GM18508 (cell line): ENCODE measurements around the gene KDM4C.

Experiments used
- ATAC-seq: cut with Tn5 transposase; IDR thresholded peaks from one replicate; pipeline ENCODE4 v1.9.1; 2021; ENCODE audit warnings: moderate number of reproducible peaks; ENCODE audit not compliant: insufficient read depth, unreplicated experiment

Gene KDM4C

DNA sequence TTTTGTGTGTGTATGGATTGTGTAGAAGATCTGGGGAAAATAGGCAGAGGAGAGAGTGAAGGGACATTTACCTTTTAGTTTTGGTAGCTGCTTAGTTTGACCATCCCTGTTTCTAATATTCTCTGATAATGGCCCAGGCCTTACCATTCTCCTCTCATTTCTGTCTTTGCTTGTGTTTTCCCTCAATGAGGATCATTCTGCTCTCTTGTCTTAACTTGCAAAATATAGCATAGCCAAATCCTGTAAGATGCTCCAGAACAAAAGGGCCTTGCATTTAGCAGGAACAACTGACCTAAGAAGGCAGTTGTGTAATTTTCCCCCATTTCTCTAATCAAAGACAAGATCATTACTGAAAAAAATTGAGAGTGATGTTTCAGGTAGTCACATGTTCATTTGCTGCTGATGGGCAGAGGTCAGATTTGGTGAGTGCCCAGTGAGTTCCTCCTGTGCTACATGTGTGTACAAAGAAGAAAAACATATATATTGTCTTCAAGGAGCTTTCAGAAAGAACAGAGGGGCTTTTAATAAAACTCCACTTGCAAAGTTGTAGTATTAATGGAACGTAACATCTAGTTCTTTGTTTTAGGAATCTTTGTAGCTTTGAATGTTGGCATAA, 139.5 kb downstream of the KDM4C start:
- no peak for ATAC-seq

DNA sequence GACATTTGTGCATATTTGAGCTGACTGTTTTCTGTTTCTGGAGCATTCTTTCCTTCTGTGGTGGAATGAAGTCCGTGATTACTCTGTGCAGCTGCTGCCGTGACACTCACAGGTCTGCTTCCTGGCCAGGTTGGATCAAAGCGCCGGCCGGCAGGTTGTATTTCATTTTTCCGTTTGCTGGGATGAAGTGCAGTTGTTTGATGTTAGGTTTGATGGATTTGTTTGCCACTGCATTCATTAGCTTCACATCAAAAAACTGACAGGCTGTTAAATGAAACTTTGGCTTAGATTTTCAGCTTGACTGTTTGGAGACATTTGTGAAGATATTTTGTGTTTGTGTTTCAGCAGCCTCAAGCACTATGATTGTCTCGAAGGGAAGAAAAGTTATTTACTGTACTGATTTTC, 140.1 kb downstream of the KDM4C start:
- no peak for ATAC-seq

DNA sequence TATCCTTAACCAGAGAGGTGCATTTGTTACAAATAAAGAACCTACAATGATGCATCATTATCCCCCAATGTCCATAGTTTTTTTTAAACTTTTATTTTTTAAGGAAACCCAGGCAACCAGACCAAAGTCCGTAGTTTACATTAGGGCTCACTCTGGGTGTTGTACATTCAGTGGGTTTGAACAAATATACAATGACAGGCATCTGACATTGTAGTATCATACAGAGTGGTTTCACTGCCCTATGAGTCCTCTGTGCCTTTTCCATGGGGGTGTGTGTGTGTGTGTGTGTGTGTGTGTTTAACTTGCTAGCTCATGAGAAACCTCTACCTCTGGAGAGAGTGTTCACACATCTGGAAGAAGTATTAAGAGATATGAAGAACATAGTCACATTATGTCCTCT, 141.5 kb downstream of the KDM4C start:
- no peak for ATAC-seq

DNA sequence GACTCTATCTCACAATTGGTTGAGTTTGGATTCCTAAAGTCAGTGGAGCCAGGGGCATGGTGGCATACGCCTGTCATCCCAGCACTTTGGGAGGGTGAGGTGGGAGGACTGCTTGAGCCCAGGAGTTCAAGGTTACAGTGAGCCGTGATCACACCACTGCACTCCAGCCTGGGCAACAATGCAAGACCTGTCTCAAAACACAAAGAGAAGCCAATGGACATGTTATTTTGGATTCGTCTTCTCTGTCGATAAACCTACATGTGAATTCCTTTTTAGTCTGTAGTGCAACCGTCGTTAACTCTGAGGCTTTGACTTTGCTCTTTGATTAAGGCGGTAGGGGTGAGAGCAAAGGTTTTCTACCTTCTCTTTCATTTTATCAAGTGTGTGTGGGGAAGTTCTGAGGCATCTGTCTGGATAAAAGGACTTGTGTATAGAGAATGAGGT, 142.7 kb downstream of the KDM4C start:
- ATAC-seq, result no peak

DNA sequence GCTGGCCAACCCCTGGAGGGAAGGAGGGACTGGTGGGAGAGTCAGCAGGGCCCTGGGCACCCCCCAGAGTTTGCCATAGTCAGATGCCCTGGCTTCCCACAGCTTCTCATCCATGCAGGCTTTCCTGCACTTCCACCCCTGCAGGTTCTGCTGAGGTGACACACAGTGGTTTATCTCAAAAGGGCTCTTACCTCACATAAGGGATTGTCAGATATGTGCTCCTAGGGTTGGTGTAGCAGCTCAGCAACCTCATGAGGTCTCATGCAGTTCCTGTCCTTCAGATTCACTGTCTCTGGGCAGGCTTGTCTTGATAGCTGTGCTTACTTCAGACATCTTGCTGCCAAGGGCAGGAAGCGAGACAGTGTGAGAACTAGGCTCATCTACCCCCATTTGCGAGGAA, 143.4 kb downstream of the KDM4C start:
- ATAC-seq, result no peak

DNA sequence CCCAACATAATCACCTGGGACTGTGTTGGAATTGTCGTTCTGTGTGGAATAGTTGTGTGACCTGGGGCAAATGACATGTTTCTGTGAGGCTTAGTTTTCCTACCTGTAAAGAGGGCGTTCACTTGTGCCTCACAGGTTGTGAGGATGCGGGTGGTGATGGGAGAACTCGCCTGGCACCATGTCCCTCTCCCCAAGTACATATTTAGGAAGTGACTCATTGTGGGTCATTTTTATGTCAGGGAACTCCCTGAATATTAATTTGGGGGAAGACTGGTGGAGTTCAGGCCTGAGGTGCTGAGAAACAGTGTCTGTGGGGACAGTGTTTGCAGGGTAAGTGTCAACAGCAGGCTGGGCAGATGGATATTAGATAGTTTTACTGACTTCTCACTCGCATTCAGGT, 144.7 kb downstream of the KDM4C start:
- no peak for ATAC-seq

DNA sequence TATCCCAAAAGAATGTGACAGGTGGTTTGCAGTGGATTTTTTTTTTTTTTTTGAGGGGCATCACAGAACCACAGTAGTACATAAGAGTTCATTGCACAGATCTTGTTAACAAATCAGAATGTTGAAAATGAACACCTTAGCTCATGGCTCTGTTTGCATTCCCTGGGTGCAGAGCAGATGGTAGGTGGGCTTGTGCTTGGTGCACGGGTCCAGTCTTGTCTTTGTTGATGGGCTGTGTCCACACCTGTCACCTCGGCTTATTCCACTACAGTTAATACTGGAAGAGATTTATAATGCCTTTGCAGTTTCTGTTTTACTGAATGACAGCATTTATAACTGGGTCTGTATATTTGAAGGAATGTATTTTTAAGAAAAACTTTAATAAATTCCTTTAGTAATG, 146.6 kb downstream of the KDM4C start:
- ATAC-seq, result no peak

DNA sequence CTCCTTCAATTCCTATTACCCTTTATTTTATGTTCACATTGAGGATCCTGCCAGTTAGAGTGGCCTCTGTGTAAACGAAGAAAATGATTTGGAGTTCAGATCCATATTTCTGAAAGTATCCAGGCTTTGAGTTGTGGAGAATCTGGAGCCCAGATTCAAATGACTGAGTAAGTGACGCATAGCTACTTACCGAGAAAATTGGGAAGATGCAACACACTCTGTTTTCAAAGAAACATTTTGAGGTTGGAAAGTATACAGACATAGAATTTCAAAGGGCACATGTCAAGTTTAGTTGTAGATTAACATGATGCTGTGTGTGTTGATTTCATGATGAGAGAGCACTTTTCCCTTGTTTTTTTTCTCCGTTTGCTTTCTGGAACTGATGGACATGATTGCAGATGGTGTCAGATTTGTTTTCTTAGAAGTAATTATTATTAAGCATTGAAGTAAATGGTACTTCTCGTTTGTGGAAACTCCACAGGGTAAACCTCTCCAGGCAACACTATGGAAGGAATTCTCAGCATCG, 148.1 kb downstream of the KDM4C start:
- ATAC-seq, result no peak

DNA sequence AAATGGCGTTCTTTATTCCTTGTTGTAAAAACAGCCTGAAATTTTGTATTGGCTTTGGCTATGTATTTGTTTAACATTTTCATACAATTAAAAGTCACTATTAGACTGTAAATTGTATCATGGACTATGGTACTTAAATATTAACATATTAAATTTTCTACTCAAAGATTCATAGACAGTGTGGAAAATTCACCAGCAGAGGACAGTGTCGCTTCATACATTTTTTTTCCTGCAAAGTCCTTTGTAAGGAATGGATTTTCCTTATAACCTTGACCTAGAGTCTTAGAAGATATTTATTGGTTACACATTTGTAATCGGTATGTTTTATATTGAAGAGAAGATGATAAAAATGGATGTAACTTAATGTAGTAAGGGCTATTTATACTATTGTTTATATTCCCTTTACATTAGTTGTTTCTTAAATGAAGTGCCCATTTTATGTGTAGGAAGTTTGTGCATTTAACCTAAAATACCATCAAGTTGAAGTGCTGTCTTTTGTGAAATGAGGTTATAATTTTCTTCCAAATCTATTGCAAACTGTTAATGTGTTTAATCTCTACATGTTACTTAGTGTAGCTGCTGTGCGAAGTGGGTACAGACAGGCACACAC, 150.1 kb downstream of the KDM4C start:
- no peak for ATAC-seq

DNA sequence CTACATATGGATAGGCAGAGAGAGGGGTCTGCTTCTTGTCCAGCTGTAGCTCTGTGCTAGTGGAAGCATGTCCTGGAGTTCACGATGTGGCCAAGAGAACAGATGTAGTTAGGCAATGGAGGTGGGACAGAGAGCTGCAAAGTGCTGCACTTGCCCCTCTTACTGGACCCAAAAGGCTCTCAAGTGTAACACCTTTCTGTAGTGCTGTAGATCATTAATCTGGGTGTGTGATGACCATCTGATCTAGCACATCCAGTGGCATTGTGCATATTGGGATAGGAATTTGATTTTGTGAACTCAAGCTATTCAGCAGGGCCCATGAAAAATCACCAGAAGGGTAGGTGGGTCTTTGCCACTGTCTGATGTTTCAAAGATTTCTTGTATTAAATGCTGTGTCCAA, 151.4 kb downstream of the KDM4C start:
- ATAC-seq, result no peak

DNA sequence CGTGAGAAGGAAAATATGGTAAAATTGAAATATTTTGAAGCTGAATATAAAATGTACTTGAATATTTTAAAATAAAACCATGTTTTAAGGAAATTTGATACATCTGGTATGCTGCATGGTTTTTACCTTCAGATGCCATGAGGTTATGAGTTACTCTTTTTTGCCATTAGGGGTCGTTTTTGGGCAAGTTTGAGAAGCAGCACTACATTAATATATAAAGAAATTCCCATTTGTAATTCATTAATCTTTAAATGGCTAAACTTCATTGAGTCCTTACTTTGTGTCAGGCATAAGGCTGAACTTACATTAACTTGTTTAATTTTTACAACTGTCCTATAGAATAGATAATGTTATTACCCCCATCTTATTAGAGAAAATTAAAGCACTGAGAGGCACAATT, 152.3 kb downstream of the KDM4C start:
- no peak for ATAC-seq

DNA sequence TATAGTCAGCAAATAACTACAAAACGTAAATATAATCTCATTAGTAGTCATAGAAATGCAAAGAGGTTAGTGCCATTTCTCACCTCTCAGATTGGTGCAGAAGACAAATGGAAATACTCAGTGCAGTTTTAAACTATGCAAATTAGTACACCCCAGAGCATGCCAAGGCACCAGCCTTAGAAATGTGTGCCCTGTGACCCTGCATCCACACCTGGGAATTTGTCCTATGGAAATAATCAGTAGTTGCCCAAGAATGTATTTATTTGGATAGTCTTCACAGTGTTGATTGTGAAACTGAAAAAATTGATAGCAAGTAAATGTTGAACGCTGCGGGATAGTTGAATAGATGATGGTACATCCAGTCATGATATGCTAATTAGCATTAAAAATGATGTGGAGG, 152.7 kb downstream of the KDM4C start:
- ATAC-seq, result no peak

DNA sequence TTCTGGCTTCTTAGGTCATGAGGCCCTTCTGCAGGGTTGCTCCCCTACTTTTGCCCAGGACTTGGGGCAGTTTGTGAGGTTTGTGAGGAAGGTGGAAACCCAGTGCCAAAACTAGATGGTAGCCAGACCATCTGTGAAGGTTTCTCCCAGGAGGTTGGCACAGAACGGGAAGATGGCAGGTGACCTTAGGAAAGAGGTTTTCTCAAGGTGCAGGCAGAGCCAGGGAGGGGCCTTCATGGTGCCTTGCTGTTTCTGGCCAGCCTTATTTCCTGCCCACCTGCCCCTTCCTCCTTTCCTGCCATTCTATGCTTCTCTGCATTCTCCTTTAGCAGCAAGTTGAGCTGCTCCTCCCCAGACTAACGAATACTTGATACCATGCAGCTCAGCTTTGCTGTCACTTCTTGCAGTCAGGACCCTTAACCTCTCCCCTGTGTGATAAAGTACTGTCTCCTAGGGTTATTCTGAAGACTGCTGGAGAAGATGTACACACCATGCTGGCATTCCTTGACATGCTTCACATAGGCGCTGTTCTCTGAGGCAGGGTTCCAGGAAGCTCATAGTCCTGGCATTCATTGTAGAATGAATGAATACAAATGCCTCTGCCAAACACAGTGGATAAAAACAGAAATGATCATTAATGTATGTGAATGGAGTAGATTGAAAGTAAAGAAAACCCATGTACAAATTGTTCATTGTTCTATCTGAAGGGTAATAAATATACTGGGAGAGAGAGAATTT, 154.3 kb downstream of the KDM4C start:
- ATAC-seq, result no peak

DNA sequence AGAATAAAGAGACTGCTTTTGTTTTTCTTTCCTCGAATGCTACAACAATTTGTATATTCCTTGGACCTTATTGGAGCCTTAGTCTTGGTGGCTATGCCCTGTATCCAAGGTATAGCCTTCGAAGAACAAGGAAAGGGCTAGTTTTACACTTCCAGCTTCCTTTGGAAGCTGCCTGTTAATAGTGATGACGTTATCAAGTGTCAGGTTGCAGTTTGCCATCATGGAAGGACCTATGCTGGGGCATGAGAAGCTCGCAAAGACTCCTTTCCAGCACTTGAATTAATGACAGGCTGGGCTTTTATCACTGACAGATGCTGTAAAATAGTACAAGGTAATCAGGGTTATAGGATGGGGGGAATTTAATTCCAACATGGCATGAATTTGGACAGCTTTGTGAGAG, 157.9 kb downstream of the KDM4C start:
- no peak for ATAC-seq

DNA sequence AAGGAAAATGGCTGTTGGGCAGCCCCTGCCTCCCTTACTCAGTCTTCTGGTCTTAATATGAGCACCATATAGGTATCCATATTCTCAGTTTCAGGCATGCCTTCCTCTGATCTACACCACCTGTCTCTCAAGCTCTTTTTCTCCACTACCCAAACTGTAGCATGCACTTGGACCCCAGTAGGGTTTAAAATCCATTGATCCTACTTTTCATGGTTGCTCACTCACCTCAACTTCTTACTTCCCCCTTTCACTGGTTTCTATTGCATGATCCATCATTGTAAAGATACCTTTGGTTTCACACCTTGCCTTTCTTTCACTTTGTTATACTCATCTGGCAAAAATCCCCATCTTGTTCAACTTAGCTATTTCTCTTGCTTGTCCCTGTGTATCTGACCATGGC, 159.4 kb downstream of the KDM4C start:
- ATAC-seq, result peak; percentile 96

DNA sequence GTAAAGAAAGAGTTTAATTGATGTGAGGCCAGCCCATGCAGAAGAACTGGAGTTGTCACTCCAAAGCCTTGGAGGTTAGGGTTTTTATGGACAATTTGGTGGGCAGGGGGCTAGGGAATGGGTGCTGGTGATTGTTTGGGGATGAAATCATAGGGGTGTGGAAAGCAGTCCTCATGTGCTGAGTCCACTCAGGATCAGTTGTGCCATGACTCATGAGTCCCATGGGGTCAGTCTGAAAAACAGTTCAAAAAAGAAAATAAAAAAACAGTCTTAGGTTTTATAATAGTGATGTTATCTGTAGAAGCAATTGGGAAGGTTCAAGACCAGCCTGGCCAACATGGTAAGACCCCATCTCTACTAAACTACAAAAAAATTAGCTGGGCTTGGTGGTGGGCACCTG, 162.3 kb downstream of the KDM4C start:
- no peak for ATAC-seq

DNA sequence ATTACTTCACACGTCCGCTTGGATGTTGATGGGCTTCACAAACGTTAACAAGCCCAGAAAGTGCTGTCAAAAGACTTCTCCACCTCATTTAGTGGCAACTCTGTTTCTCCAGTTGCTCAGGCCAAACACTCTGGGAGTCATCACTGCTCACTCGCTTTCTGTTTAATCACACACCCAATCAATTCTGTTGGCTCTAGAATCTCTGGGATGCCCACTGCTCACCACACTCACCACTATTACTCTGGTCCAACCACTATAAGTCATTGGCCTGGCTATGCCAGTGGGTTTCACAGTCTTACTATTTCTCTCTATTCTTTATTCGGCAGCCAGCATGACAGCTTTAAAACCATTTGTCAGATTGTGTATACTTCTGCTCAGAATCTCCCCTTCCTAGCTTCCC, 163.5 kb downstream of the KDM4C start:
- ATAC-seq, result no peak

DNA sequence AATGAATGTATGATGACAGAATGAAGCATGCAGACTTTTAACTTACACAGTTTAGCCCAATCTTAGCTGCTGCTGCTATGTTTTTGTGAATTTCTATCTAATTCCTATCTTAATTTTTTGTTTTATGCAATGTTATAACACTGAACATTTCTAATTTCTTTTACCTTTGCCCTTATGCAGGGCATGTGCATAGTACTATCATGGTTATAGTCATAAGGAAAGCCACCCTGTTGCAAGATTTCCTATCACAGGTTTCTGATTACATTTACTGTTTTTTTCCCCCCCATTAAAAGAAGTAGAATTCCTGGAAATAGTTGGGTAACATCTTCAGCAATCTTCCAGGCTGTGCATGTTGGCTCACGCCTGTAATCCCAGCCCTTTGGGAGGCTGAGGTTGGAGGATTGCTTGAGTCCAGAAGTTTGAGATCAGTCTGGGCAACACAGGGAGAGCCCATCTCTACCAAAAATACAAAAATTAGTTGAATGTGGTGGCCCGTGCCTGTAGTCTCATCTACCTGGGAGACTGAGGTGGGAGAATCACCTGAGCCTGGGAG, 164.4 kb downstream of the KDM4C start:
- no peak for ATAC-seq

DNA sequence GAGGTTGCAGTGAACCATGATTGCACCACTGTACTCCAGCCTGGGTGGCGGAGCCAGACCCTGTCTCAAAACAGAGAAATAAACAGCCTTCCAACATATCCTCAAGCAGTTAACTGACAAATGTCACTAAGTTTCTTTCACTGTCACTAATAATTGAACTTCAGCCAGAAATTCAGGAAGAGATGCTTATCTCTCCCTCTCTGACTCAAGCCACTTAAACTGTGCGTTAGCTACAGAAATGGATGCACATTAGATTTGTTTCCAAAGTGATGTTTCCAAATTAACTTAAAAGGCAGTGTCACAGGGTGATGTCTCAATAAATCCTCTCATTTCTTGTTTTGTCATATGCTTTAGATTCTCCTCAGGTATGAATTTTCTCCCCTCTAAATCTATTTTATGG, 164.9 kb downstream of the KDM4C start:
- no peak for ATAC-seq

DNA sequence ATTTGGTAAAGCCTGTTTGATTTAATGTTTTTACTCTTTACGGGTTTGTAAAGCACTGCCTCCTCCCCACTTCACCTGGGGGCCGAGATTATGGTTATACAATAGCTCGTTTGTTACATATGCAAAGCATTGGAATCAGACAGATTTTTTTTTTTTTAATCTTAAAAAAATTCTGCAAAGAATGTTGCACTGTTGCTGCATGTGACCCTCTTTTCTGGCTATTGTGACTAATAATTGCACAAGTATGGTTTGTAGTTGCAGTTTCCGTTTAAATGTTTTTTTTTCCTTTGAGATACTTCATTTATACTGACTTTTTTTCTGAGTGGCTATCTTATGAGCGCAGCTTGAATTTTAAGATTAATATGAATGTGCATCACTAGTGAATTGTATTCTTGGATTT, 165.3 kb downstream of the KDM4C start:
- ATAC-seq, result no peak

DNA sequence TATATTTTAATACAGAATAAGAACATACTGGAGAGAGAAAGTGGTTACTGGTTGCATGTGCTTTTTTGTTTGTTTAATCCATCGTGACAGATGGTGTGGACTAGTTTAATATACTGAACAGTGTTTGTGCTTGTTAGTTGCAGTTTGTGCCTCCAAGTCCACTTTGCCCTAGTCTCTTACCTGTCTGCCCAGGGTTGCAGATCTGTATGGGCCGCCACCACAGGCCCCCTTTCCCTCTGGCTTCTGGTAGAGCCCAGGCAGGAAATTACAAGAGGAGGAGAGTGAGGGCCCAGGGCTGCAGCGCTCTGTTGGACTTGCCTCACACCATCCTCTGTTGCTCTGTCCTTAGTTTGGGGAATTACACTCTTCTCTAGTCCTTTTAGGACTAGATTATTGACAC, 166.4 kb downstream of the KDM4C start:
- ATAC-seq, result no peak
